SK-N-SH treated with all-trans-retinoic acid at 6 μM for 48 hours (cell line): ENCODE results near the gene GAREM1.

Source experiments
- ARNTL ChIP-seq: fragments of 450-650 bp; formaldehyde crosslinking; IDR thresholded peaks from 2 replicates; pipeline ENCODE4 v1.5.0; 2020; ENCODE audit warnings: low read depth, mild to moderate bottlenecking, moderate library complexity, borderline replicate concordance
- BACH2 ChIP-seq: fragments of 250-450 bp; sonication (Bioruptor Pico); IDR thresholded peaks from 2 replicates; pipeline ENCODE4 v1.9.0; 2021; ENCODE audit warnings: mild to moderate bottlenecking, borderline replicate concordance
- CSRNP3 ChIP-seq: fragments of 250-450 bp; sonication (Bioruptor Pico); IDR thresholded peaks from 2 replicates; pipeline ENCODE4 v1.5.1; 2021; ENCODE audit warnings: mild to moderate bottlenecking, moderate library complexity
- ESRRG ChIP-seq: fragments of 250-450 bp; sonication (Bioruptor Pico); IDR thresholded peaks from 2 replicates; pipeline ENCODE4 v1.6.1; 2021; ENCODE audit warnings: mild to moderate bottlenecking
- GLIS3 ChIP-seq: fragments of 250-450 bp; sonication (Bioruptor Pico); IDR thresholded peaks from 2 replicates; pipeline ENCODE4 v1.5.0; 2020; ENCODE audit warnings: mild to moderate bottlenecking, moderate library complexity
- PATZ1 ChIP-seq: fragments of 250-450 bp; sonication (Bioruptor Pico); IDR thresholded peaks from 2 replicates; pipeline ENCODE4 v1.8.0; 2020; ENCODE audit warnings: mild to moderate bottlenecking, moderate library complexity, borderline replicate concordance
- PPARA ChIP-seq: fragments of 250-450 bp; sonication (Bioruptor Pico); IDR thresholded peaks from 2 replicates; pipeline ENCODE4 v1.5.0; 2020; ENCODE audit warnings: mild to moderate bottlenecking, borderline replicate concordance
- RARB ChIP-seq: fragments of 250-450 bp; sonication (Bioruptor Pico); IDR thresholded peaks from 2 replicates; pipeline ENCODE4 v1.8.0; 2021; ENCODE audit warnings: mild to moderate bottlenecking, moderate library complexity
- SNAI2 ChIP-seq: fragments of 250-450 bp; sonication (Bioruptor Pico); IDR thresholded peaks from 2 replicates; pipeline ENCODE4 v1.5.0; 2020; ENCODE audit warnings: mild to moderate bottlenecking, moderate library complexity
- TCF4 ChIP-seq: fragments of 250-450 bp; sonication (Bioruptor Pico); IDR thresholded peaks from 2 replicates; pipeline ENCODE4 v1.8.0; 2021; ENCODE audit warnings: mild to moderate bottlenecking, moderate library complexity, borderline replicate concordance
- TSHZ2 ChIP-seq: fragments of 250-450 bp; sonication (Bioruptor Pico); IDR thresholded peaks from 2 replicates; pipeline ENCODE4 v1.5.0; 2020; ENCODE audit warnings: mild to moderate bottlenecking, moderate library complexity
- ZFP30 ChIP-seq: fragments of 450-650 bp; formaldehyde crosslinking; IDR thresholded peaks from 2 replicates; pipeline ENCODE4 v1.5.0; 2022; ENCODE audit warnings: mild to moderate bottlenecking, moderate library complexity
- ZNF565 ChIP-seq: fragments of 450-650 bp; formaldehyde crosslinking; conservative IDR thresholded peaks from 2 replicates; pipeline ENCODE4 v1.5.0; 2020; ENCODE audit warnings: low read depth, mild to moderate bottlenecking, moderate library complexity
- ZNF70 ChIP-seq: fragments of 450-650 bp; formaldehyde crosslinking; IDR thresholded peaks from 2 replicates; pipeline ENCODE4 v1.5.0; 2020; ENCODE audit warnings: mild to moderate bottlenecking, moderate library complexity

GRCh38 chr18:32502014-32502413 is 31.3 kb upstream of the GAREM1 start:
- TF ChIP-seq SNAI2 (CRISPR knock-in tag) (no peak), ZNF70 (CRISPR knock-in tag) (no peak), ARNTL (CRISPR knock-in tag) (no peak), BACH2 (CRISPR knock-in tag) (no peak), GLIS3 (no peak), PATZ1 (CRISPR knock-in tag) (no peak), RARB (no peak), TSHZ2 (CRISPR knock-in tag) (no peak), CSRNP3 (CRISPR knock-in tag) (no peak), ZFP30 (CRISPR knock-in tag) (no peak), TCF4 (CRISPR knock-in tag) (no peak), PPARA (CRISPR knock-in tag) (no peak), ZNF565 (CRISPR knock-in tag) (no peak), ESRRG (no peak)
